HG03139 (cell line): ENCODE measurements around the gene TMIGD1.

Experiments used
- ATAC-seq: cut with Tn5 transposase; IDR thresholded peaks from one replicate; pipeline ENCODE4 v1.9.1; 2021; ENCODE audit not compliant: unreplicated experiment

The TMIGD1 gene

GRCh38 chr17:30332057-30332542, 1.8 kb downstream of the TMIGD1 start:
- no peak for ATAC-seq

GRCh38 chr17:30326809-30327208, 7.0 kb downstream of the TMIGD1 start:
- ATAC-seq: no peak

GRCh38 chr17:30324723-30325122, 9.1 kb downstream of the TMIGD1 start:
- ATAC-seq: no peak

- ATAC-seq: no peak
These were observed 9.9 kb downstream of the TMIGD1 start for GRCh38 chr17:30323895-30324319.

GRCh38 chr17:30323262-30323894, 10.5 kb downstream of the TMIGD1 start:
- no peak for ATAC-seq

GRCh38 chr17:30321314-30321713, 12.5 kb downstream of the TMIGD1 start:
- ATAC-seq: no peak

- no peak for ATAC-seq
These were observed 15.7 kb downstream of the TMIGD1 start for GRCh38 chr17:30318155-30318554.

GRCh38 chr17:30316736-30317135, 17.1 kb downstream of the TMIGD1 start:
- no peak for ATAC-seq

- no peak for ATAC-seq
These were observed 18.8 kb downstream of the TMIGD1 start for GRCh38 chr17:30315106-30315505.

GRCh38 chr17:30314474-30314873, 19.4 kb downstream of the TMIGD1 start:
- no peak for ATAC-seq

- no peak for ATAC-seq
These were observed 21.6 kb downstream of the TMIGD1 start for GRCh38 chr17:30312226-30312625.

GRCh38 chr17:30310562-30310961, 23.3 kb downstream of the TMIGD1 start:
- no peak for ATAC-seq

- no peak for ATAC-seq
These were observed 24.3 kb downstream of the TMIGD1 start for GRCh38 chr17:30309591-30309990.

GRCh38 chr17:30308406-30308805, 25.5 kb downstream of the TMIGD1 start:
- no peak for ATAC-seq

GRCh38 chr17:30304778-30305177, 29.1 kb downstream of the TMIGD1 start:
- no peak for ATAC-seq

GRCh38 chr17:30302241-30302640, 31.6 kb downstream of the TMIGD1 start:
- ATAC-seq: no peak

- no peak for ATAC-seq
These were observed 33.0 kb downstream of the TMIGD1 start for GRCh38 chr17:30300818-30301217.

GRCh38 chr17:30299000-30299399, 34.9 kb downstream of the TMIGD1 start:
- no peak for ATAC-seq

GRCh38 chr17:30297715-30298114, 36.1 kb downstream of the TMIGD1 start:
- no peak for ATAC-seq

- no peak for ATAC-seq
These were observed 37.3 kb downstream of the TMIGD1 start for GRCh38 chr17:30296499-30297080.

GRCh38 chr17:30292286-30292858, 41.5 kb downstream of the TMIGD1 start:
- no peak for ATAC-seq

- ATAC-seq: peak; percentile 66
These were observed 42.1 kb downstream of the TMIGD1 start, which contains the start of gene BLMH for GRCh38 chr17:30291543-30292285. Gene BLMH (minus strand): TSS chr17:30291944. CDS start chr17:30291819, 125 bp downstream.
